CD4-positive, CD25-positive, alpha-beta regulatory T cell (primary cell): ENCODE measurements around the gene SPATA31D4. TPM values are rescaled to one million over a fixed set of nuclear protein-coding genes. Genes with fewer than 3 reads are reported as not detected.

Experiments
- ATAC-seq, 2 donors: fragments of 150-1000 bp; cut with Tn5 transposase; one replicate each; pipeline ENCODE4 v1.10.0; 2021; ENCODE audit warnings: low read depth in 2 of 2, moderate number of reproducible peaks in 2 of 2, moderate library complexity in 1 of 2
- DNase-seq, 3 donors: peaks; one replicate each; pipeline versions ENCODE4 v3.0.0 to v3.0.0-alpha.2; 2012 to 2022; ENCODE audit warnings: mixed read lengths in 1 of 3
- H3K27ac ChIP-seq: one replicate; pipeline ENCODE4 v1.7.0; 2013; ENCODE audit warnings: mild to moderate bottlenecking, low read length; ENCODE audit not compliant: insufficient read depth, poor library complexity, severe bottlenecking
- H3K27me3 ChIP-seq: one replicate; pipeline ENCODE4 v1.7.0; 2013; ENCODE audit warnings: low read length; ENCODE audit not compliant: control insufficient read depth, insufficient read depth
- H3K36me3 ChIP-seq: one replicate; pipeline ENCODE4 v1.7.0; 2013; ENCODE audit warnings: mild to moderate bottlenecking, low read length, moderate library complexity; ENCODE audit not compliant: control insufficient read depth, insufficient read depth
- H3K4me1 ChIP-seq: 2 replicates; pipeline ENCODE4 v1.7.0; 2013; ENCODE audit warnings: mild to moderate bottlenecking, low read length; ENCODE audit not compliant: insufficient read depth, control insufficient read depth, poor library complexity, severe bottlenecking
- H3K4me3 ChIP-seq: one replicate; pipeline ENCODE4 v1.7.0; 2013; ENCODE audit warnings: low read depth, mild to moderate bottlenecking, low read length, moderate library complexity
- H3K9me3 ChIP-seq, 2 experiments: 1 replicate in 1 of 2; 2 replicates in 1 of 2; pipeline ENCODE4 v1.7.0; 2013; ENCODE audit warnings: low read length in 2 of 2, mild to moderate bottlenecking in 1 of 2, moderate library complexity in 1 of 2; ENCODE audit not compliant: control insufficient read depth in 2 of 2
- H3K27ac Mint-ChIP-seq, 3 donors: one replicate each; pipeline ENCODE4 v1.8.0; 2020 to 2022; ENCODE audit warnings: mild to moderate bottlenecking in 3 of 3, mixed read lengths in 3 of 3, moderate library complexity in 2 of 3
- H3K27me3 Mint-ChIP-seq: one replicate; pipeline ENCODE4 v1.8.0; 2022; ENCODE audit warnings: mild to moderate bottlenecking, mixed read lengths
- H3K36me3 Mint-ChIP-seq: one replicate; pipeline ENCODE4 v1.8.0; 2020; ENCODE audit warnings: mixed read lengths
- H3K4me1 Mint-ChIP-seq, 4 donors: one replicate each; pipeline ENCODE4 v1.8.0; 2020 to 2022; ENCODE audit warnings: mixed read lengths in 4 of 4, mild to moderate bottlenecking in 1 of 4
- H3K4me3 Mint-ChIP-seq, 4 donors: one replicate each; pipeline ENCODE4 v1.8.0; 2020 to 2022; ENCODE audit warnings: mild to moderate bottlenecking in 4 of 4, mixed read lengths in 4 of 4, moderate library complexity in 3 of 4
- H3K9me3 Mint-ChIP-seq, 7 donors: one replicate each; pipeline ENCODE4 v1.8.0; 2020 to 2022; ENCODE audit warnings: mixed read lengths in 7 of 7, mild to moderate bottlenecking in 3 of 7, moderate library complexity in 2 of 7
- polyA plus RNA-seq, 4 donors: library from polyadenylated mRNA; unstranded; fragments of 300-500 nt; fragmentation: Illumina TruSeq; gene quantifications; one replicate each; pipeline ENCODE4 v1.2.3, GENCODE V29; 2021
- total RNA-seq: library from RNA; stranded (reverse); gene quantifications from one replicate; pipeline ENCODE4 v1.2.3, GENCODE V29; 2022

Gene SPATA31D4
- total and polyA plus RNA-seq, 5 donors from 2014 or later, result not detected

DNA sequence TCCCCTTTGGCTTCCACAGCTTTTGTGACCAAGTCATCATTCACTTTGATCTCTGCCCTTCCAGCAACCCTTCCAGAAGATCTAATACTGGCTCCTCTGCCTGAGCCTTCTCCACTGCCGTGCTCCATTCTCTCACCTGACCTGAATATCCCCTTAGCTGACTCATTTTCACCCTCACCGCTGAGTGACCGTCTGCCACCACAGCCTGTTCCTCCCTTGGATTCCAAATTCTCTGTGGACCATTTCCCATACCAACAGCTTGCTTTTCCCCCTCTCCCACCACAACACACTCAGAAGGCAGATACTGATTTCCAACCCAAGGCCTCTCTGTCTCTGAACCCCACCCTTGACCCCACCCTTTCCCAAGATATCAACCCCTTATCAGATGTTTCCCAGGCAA is 39.8 kb downstream of the SPATA31D4 start:
- H3K36me3 Mint-ChIP-seq, result no peaks in the 10 kb centered on the region
- H3K27me3 Mint-ChIP-seq, result no peaks in the 10 kb centered on the region
- peaks cover 0 to 21% (median 8%) of the 10 kb centered on the region in 7 donors for H3K9me3 Mint-ChIP-seq
- H3K4me3 Mint-ChIP-seq, result no peak overlapping the region
- no peaks in the 10 kb centered on the region for H3K4me1 Mint-ChIP-seq
- no peak overlapping the region for H3K27ac Mint-ChIP-seq
- Histone ChIP-seq H3K27ac (no peak overlapping the region), H3K9me3 (peaks cover 0 to 4% of the 10 kb centered on the region in 2 experiments), H3K4me1 (no peaks in the 10 kb centered on the region), H3K27me3 (no peaks in the 10 kb centered on the region), H3K4me3 (no peak overlapping the region), H3K36me3 (no peaks in the 10 kb centered on the region)
- DNase-seq (no peak), ATAC-seq (no peak)

DNA sequence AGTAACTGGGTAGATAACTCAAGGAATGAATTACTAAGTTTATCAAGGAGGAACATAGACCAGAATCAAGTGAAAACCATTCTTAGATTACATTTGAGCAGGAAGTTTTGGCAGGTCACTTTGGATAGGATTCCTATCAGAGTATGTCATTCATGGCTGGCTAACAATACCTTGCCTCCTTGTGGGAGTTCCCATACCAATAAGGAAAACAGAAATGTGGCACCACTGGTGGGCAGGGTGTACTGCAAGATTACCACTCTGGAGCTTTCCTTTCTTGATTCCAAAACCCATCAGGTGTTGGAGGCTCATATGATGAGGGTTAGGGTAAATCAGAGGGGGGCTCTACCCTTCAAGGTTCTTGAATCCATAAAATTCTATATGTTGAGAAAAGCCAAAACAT is 41.7 kb downstream of the SPATA31D4 start:
- H3K27ac ChIP-seq, result no peak overlapping the region
- no peaks in the 10 kb centered on the region for H3K4me1 ChIP-seq
- no peaks in the 10 kb centered on the region for H3K4me1 Mint-ChIP-seq
- no peaks in the 10 kb centered on the region for H3K36me3 ChIP-seq
- no peak overlapping the region for H3K4me3 ChIP-seq
- no peaks in the 10 kb centered on the region for H3K36me3 Mint-ChIP-seq
- H3K27me3 ChIP-seq, result no peaks in the 10 kb centered on the region
- ATAC-seq (no peak), DNase-seq (no peak)
- peaks cover 0 to 25% (median 6%) of the 10 kb centered on the region in 7 donors for H3K9me3 Mint-ChIP-seq
- H3K9me3 ChIP-seq, result peaks cover 0 to 4% of the 10 kb centered on the region in 2 experiments
- H3K27me3 Mint-ChIP-seq, result no peaks in the 10 kb centered on the region
- no peak overlapping the region for H3K27ac Mint-ChIP-seq
- no peak overlapping the region for H3K4me3 Mint-ChIP-seq

DNA sequence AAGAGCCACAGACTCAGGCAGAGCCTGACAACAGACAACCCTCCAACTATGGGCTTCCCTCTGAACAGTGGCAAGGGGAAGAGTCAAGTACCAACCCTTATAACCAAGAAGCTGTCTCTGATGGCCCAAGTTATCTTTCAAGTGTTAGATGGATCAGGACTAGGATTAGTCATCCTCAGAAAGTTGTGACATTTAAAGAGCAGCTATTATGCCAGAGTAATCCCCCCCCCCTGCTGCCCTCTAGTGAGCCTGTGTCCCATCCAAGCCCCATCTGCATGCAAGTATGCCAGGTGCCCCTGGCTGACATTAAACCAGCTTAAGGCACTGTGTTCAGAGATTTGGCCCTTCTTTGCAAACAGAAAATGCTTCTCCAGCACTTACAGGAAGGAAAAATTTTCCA is 43.5 kb downstream of the SPATA31D4 start:
- ATAC-seq (no peak), DNase-seq (no peak)
- no peak overlapping the region for H3K4me3 ChIP-seq
- Mint-ChIP-seq H3K9me3 (peaks cover 0 to 25% (median 10%) of the 10 kb centered on the region in 7 donors), H3K27me3 (no peaks in the 10 kb centered on the region), H3K4me1 (no peaks in the 10 kb centered on the region), H3K27ac (no peak overlapping the region), H3K4me3 (no peak overlapping the region), H3K36me3 (no peaks in the 10 kb centered on the region)
- H3K9me3 ChIP-seq, result peaks cover 0 to 4% of the 10 kb centered on the region in 2 experiments
- H3K4me1 ChIP-seq, result no peaks in the 10 kb centered on the region
- no peak overlapping the region for H3K27ac ChIP-seq
- no peaks in the 10 kb centered on the region for H3K36me3 ChIP-seq
- H3K27me3 ChIP-seq, result no peaks in the 10 kb centered on the region

DNA sequence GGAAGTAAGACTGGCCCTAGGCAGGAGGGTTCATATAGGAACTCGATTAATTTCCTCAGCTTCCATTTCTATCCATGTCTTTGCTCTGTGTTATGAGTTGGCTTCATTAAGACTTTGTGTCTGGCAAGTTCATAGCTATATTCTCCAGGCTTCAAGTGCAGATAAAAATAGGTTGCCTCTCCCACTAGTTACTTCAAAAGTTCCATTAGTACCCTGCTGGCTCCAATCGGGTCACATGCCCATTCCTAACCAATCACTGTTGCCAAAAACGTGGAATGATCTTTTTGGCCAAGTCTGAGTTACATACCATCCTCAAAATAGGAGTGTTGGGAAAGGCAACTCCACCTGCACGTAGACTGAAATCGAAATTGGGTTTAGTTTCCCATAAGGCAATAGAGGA is 46.5 kb downstream of the SPATA31D4 start:
- H3K36me3 ChIP-seq, result no peaks in the 10 kb centered on the region
- Mint-ChIP-seq H3K27me3 (no peaks in the 10 kb centered on the region), H3K4me1 (no peaks in the 10 kb centered on the region), H3K36me3 (no peaks in the 10 kb centered on the region), H3K4me3 (no peak overlapping the region), H3K9me3 (peaks cover 0 to 26% (median 5%) of the 10 kb centered on the region in 7 donors), H3K27ac (no peak overlapping the region)
- no peak overlapping the region for H3K27ac ChIP-seq
- ATAC-seq (no peak), DNase-seq (no peak)
- H3K9me3 ChIP-seq, result peaks cover 0 to 4% of the 10 kb centered on the region in 2 experiments
- H3K4me3 ChIP-seq, result no peak overlapping the region
- no peaks in the 10 kb centered on the region for H3K4me1 ChIP-seq
- no peaks in the 10 kb centered on the region for H3K27me3 ChIP-seq

DNA sequence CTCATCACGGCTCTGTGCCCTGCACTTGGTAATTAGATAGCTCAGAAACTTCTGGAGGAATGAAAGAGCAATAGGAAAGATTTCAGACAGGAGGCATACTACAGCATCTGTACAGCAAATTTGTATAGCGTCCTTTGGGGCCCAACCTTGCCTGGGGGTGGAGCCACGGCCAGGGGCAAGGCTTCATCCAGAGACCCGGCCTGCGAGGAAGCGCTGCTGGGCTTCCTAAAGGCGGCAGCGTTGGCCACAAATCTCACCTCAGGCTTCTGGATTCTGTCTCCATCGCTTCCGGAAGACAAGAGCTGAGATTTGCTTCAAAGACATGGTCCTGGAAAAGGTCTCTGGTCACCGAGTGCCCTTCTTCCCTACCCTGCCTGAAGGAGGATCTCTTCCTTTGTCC is 48.1 kb downstream of the SPATA31D4 start:
- Histone ChIP-seq H3K36me3 (no peaks in the 10 kb centered on the region), H3K27me3 (no peaks in the 10 kb centered on the region), H3K4me1 (no peaks in the 10 kb centered on the region), H3K4me3 (no peak overlapping the region), H3K27ac (no peak overlapping the region), H3K9me3 (peaks cover 0 to 4% of the 10 kb centered on the region in 2 experiments)
- H3K9me3 Mint-ChIP-seq, result peaks cover 4 to 19% (median 6%) of the 10 kb centered on the region in 7 donors
- H3K27me3 Mint-ChIP-seq, result no peaks in the 10 kb centered on the region
- no peaks in the 10 kb centered on the region for H3K36me3 Mint-ChIP-seq
- DNase-seq (no peak), ATAC-seq (no peak)
- H3K4me1 Mint-ChIP-seq, result no peaks in the 10 kb centered on the region
- H3K27ac Mint-ChIP-seq, result no peak overlapping the region
- no peak overlapping the region for H3K4me3 Mint-ChIP-seq

DNA sequence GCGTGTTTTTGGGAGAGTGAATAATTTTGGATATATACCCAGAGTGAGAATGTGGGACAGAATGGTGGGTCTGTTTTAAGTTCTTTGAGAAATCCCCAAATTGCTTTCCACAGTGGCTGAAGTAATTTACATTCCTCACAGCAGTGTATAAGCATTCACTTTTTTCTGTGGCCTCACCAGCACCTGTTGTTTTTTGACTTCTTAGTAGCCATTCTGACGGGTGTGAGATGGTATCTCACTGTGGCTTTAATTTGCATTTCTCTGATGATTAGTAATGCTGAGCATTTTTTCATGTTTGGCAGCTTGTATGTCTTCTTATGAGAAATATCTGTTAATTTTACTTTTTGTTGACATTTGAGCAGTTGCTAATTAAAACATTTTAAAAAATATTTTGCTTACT is 51.0 kb downstream of the SPATA31D4 start:
- peaks cover 4 to 17% (median 6%) of the 10 kb centered on the region in 7 donors for H3K9me3 Mint-ChIP-seq
- H3K27me3 Mint-ChIP-seq, result no peaks in the 10 kb centered on the region
- ATAC-seq (no peak), DNase-seq (no peak)
- no peak overlapping the region for H3K4me3 Mint-ChIP-seq
- H3K4me3 ChIP-seq, result no peak overlapping the region
- no peaks in the 10 kb centered on the region for H3K27me3 ChIP-seq
- H3K36me3 ChIP-seq, result no peaks in the 10 kb centered on the region
- H3K4me1 ChIP-seq, result no peaks in the 10 kb centered on the region
- H3K27ac ChIP-seq, result no peak overlapping the region
- no peaks in the 10 kb centered on the region for H3K36me3 Mint-ChIP-seq
- no peak overlapping the region for H3K27ac Mint-ChIP-seq
- peaks cover 0 to 2% of the 10 kb centered on the region in 2 experiments for H3K9me3 ChIP-seq
- H3K4me1 Mint-ChIP-seq, result no peaks in the 10 kb centered on the region

DNA sequence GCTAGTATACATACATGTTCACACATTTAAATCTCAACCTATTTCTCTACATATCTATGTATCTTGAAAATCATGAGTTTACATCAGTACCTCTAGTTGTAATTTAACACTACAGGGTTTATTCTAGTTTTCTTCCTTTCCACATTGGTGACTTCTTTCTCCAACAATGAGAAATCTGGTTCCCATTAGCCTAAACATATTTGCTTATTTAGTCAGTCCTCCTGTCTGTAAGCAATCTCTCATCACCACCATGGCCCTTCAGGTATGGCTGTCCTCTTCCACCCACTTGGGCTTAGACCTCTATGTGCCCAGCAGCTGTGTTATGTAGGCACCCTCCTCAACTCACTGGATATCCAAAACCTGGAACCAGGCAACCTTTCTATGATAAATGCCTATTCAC is 52.3 kb downstream of the SPATA31D4 start:
- Mint-ChIP-seq H3K27ac (no peak overlapping the region), H3K4me3 (no peak overlapping the region), H3K9me3 (peaks cover 2 to 13% (median 4%) of the 10 kb centered on the region in 7 donors), H3K4me1 (no peaks in the 10 kb centered on the region), H3K36me3 (no peaks in the 10 kb centered on the region), H3K27me3 (no peaks in the 10 kb centered on the region)
- ATAC-seq (no peak), DNase-seq (no peak)
- no peak overlapping the region for H3K27ac ChIP-seq
- H3K27me3 ChIP-seq, result no peaks in the 10 kb centered on the region
- H3K36me3 ChIP-seq, result no peaks in the 10 kb centered on the region
- no peaks in the 10 kb centered on the region for H3K4me1 ChIP-seq
- no peaks in the 10 kb centered on the region for H3K9me3 ChIP-seq
- H3K4me3 ChIP-seq, result no peak overlapping the region

DNA sequence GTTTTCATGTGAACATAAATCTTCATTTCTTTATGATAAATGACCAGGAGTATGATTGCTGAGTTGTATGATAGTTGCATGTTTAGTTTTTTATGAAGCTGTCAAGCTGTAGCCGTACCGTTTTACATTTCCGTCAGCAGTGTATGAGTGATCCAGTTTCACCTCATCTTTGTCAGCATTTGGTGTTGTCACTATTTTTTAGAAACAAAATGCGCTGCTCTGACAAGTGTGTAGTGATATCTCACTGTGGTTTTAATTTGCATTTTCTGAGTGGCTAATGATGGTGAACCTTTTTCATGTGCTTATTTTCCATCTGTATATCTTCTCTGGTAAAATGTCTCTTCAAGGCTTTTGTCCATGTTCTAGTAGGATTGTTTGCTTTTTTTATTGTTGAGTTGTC is 53.7 kb downstream of the SPATA31D4 start:
- Mint-ChIP-seq H3K9me3 (peaks cover 0 to 13% (median 4%) of the 10 kb centered on the region in 7 donors), H3K27me3 (no peaks in the 10 kb centered on the region), H3K4me3 (no peak overlapping the region), H3K27ac (no peak overlapping the region), H3K36me3 (no peaks in the 10 kb centered on the region), H3K4me1 (no peaks in the 10 kb centered on the region)
- no peak for ATAC-seq
- H3K27ac ChIP-seq, result no peak overlapping the region
- H3K36me3 ChIP-seq, result no peaks in the 10 kb centered on the region
- no peak overlapping the region for H3K4me3 ChIP-seq
- no peaks in the 10 kb centered on the region for H3K4me1 ChIP-seq
- H3K9me3 ChIP-seq, result peaks cover 0 to 1% of the 10 kb centered on the region in 2 experiments
- H3K27me3 ChIP-seq, result no peaks in the 10 kb centered on the region
- no peak for DNase-seq
